Panc1 (cell line): ENCODE results near the gene PDZD2. TPM values are rescaled to one million over a fixed set of nuclear protein-coding genes. Genes with fewer than 3 reads are reported as not detected.

Experiments used
- ATAC-seq: fragments of 200-7000 bp; cut with Tn5 transposase; 2 replicates; pipeline ENCODE4 v1.9.1; 2020; ENCODE audit warnings: mild to moderate bottlenecking, moderate library complexity
- BruUV-seq: library from RNA; stranded (reverse); fragments of 400-500 nt; replicated peaks from 2 replicates; lab custom pipeline; 2021; lab: Mats Ljungman, UMichigan
- CTCF ChIA-PET: fragments of 300-600 bp; sonication (Branson Sonifier 250); formaldehyde crosslinking; loops from one replicate; lab custom pipeline; 2022; ENCODE audit warnings: antibody characterized with exemption; lab: Charles Lee
- POLR2A ChIA-PET: fragments of 300-600 bp; sonication (Branson Sonifier 250); formaldehyde crosslinking; loops from one replicate; lab custom pipeline; 2022; ENCODE audit warnings: antibody characterized with exemption; lab: Charles Lee
- DNase-seq: peaks from one replicate; pipeline ENCODE4 v3.0.0-alpha.2; 2010; ENCODE audit warnings: low read depth, low spot score
- H3K27ac ChIP-seq: 2 replicates; pipeline ENCODE4 v1.5.1; 2011; ENCODE audit warnings: mild to moderate bottlenecking, low read length, inconsistent platforms
- H3K27me3 ChIP-seq: fragments of 200-500 bp; sonication (Bioruptor generic); 2 replicates; pipeline ENCODE4 v1.6.0; 2014; ENCODE audit warnings: low read length, inconsistent platforms; ENCODE audit not compliant: control insufficient read depth, insufficient read depth
- H3K36me3 ChIP-seq: fragments of 200-500 bp; sonication (Bioruptor generic); 2 replicates; pipeline ENCODE4 v1.5.1; 2014; ENCODE audit warnings: inconsistent platforms, mild to moderate bottlenecking, low read length, moderate library complexity; ENCODE audit not compliant: control insufficient read depth, insufficient read depth
- H3K4me1 ChIP-seq: 2 replicates; pipeline ENCODE4 v1.5.1; 2011; ENCODE audit warnings: inconsistent platforms, mild to moderate bottlenecking, low read length, moderate library complexity; ENCODE audit not compliant: control insufficient read depth, insufficient read depth
- H3K4me3 ChIP-seq, 2 experiments: 2 replicates each; pipeline ENCODE4 v1.5.1; 2011 to 2012; ENCODE audit warnings: low read depth in 2 of 2, low read length in 2 of 2, mild to moderate bottlenecking in 2 of 2, inconsistent platforms in 1 of 2, moderate library complexity in 1 of 2
- H3K9me3 ChIP-seq: fragments of 200-500 bp; sonication (Bioruptor generic); 2 replicates; pipeline ENCODE4 v1.5.1; 2014; ENCODE audit warnings: low read depth, mild to moderate bottlenecking, inconsistent platforms, low read length, moderate library complexity; ENCODE audit not compliant: control insufficient read depth, insufficient read depth
- CTCF ChIP-seq: fragments of 450-650 bp; IDR thresholded peaks from 2 replicates; pipeline ENCODE4 v1.5.1; 2017; ENCODE audit warnings: mild to moderate bottlenecking
- POLR2AphosphoS5 ChIP-seq: IDR thresholded peaks from 2 replicates; pipeline ENCODE4 v1.6.1; 2012; ENCODE audit warnings: mild to moderate bottlenecking, low read depth, low read length, moderate library complexity
- REST ChIP-seq, 2 experiments: IDR thresholded peaks; 2 replicates each; pipeline ENCODE4 v1.6.1; 2011 to 2012; ENCODE audit warnings: low read depth in 2 of 2, control low read depth in 1 of 2, low read length in 1 of 2, mild to moderate bottlenecking in 1 of 2, moderate library complexity in 1 of 2; ENCODE audit not compliant: insufficient read depth in 1 of 2
- SIN3A ChIP-seq: IDR thresholded peaks from 2 replicates; pipeline ENCODE4 v1.6.1; 2012; ENCODE audit warnings: low read depth, mild to moderate bottlenecking, low read length, moderate library complexity, borderline replicate concordance; ENCODE audit not compliant: insufficient read depth
- TCF7L2 ChIP-seq: IDR thresholded peaks from 2 replicates; pipeline ENCODE4 v1.6.1; 2011; ENCODE audit warnings: mild to moderate bottlenecking, low read depth, low read length, inconsistent platforms
- in situ Hi-C: cut with HindIII; loops from 2 replicates; pipeline ENCODE4 v1.10.0; 2016; ENCODE audit warnings: low sequenced_read_pairs, low pct_unique_long_range_greater_than_20kb
- intact Hi-C: fragments of 100-400 bp; cut with micrococcal nuclease; formaldehyde crosslinking; loops from one replicate; pipeline ENCODE4 v1.10.0; 2022; ENCODE audit not compliant: unreplicated experiment
- total RNA-seq: library from RNA; stranded (reverse); gene quantifications from one replicate; pipeline ENCODE4 v1.2.1, GENCODE V29; 2021; ENCODE audit not compliant: unreplicated experiment

Gene PDZD2
- total RNA-seq, 1 experiment from 2014 or later, result 0.10 TPM

GRCh38 chr5:32044434-32044833 is 405.5 kb downstream of the PDZD2 start:
- Histone ChIP-seq H3K36me3 (no peaks in the 10 kb centered on the region), H3K27me3 (0 out of 2 replicates have a peak, but pooled peaks cover 6% of the 10 kb centered on the region), H3K27ac (no peak overlapping the region), H3K9me3 (no peaks in the 10 kb centered on the region), H3K4me3 (no peak overlapping the region), H3K4me1 (no peaks in the 10 kb centered on the region)
- BruUV-seq, result no TSS peak
- no peak for DNase-seq
- in situ Hi-C loops, result no loop called here
- ATAC-seq, result no peak
- CTCF ChIA-PET, result no interaction called here
- POLR2A ChIA-PET, result interaction anchor here (0.8 to 1.2 kb wide), 2 partner anchors 10 to 201 kb away, joined by 4 to 12 read pairs; no protein-coding TSS in a partner anchor
- TF ChIP-seq SIN3A (no peak), TCF7L2 (no peak), POLR2AphosphoS5 (no peak), REST (IDR thresholded peaks at IDR 0.05; ENCODE audit: insufficient read depth in 1 of 2, low read depth in 2 of 2, low read length in 1 of 2) (no peak), CTCF (no peak)
- intact Hi-C loops, result no loop called here

GRCh38 chr5:32044939-32045338 is 406.0 kb downstream of the PDZD2 start:
- BruUV-seq, result no TSS peak
- 0 out of 2 replicates have a peak, but pooled peaks cover 6% of the 10 kb centered on the region for H3K27me3 ChIP-seq
- H3K9me3 ChIP-seq, result no peaks in the 10 kb centered on the region
- H3K4me3 ChIP-seq, result no peak overlapping the region
- POLR2A ChIA-PET, result interaction anchor here (0.8 to 1.2 kb wide), 2 partner anchors 11 to 201 kb away, joined by 4 to 12 read pairs; no protein-coding TSS in a partner anchor
- H3K4me1 ChIP-seq, result no peaks in the 10 kb centered on the region
- TF ChIP-seq REST (IDR thresholded peaks at IDR 0.05; ENCODE audit: insufficient read depth in 1 of 2, low read depth in 2 of 2, low read length in 1 of 2) (no peak), POLR2AphosphoS5 (no peak), SIN3A (no peak), CTCF (no peak), TCF7L2 (no peak)
- H3K27ac ChIP-seq, result no peak overlapping the region
- in situ Hi-C loops, result no loop called here
- no peak for ATAC-seq
- CTCF ChIA-PET, result interaction anchor here (1.1 kb wide), 1 partner anchor 13 kb away, joined by 8 read pairs; no protein-coding TSS in a partner anchor
- no peak for DNase-seq
- intact Hi-C loops, result no loop called here
- H3K36me3 ChIP-seq, result no peaks in the 10 kb centered on the region
